GM21723 (cell line): Measurements from ENCODE around the gene RFX2.
"Not testable (repeated sequence)": the region's sequence is repeated elsewhere in the genome, so short reads cannot be mapped to it uniquely, and the experiment has no call there.

Experiments used
- ATAC-seq: cut with Tn5 transposase; IDR thresholded peaks from one replicate; pipeline ENCODE4 v1.9.1; 2021; ENCODE audit warnings: mild to moderate bottlenecking, moderate library complexity; ENCODE audit not compliant: unreplicated experiment

RFX2 gene

DNA sequence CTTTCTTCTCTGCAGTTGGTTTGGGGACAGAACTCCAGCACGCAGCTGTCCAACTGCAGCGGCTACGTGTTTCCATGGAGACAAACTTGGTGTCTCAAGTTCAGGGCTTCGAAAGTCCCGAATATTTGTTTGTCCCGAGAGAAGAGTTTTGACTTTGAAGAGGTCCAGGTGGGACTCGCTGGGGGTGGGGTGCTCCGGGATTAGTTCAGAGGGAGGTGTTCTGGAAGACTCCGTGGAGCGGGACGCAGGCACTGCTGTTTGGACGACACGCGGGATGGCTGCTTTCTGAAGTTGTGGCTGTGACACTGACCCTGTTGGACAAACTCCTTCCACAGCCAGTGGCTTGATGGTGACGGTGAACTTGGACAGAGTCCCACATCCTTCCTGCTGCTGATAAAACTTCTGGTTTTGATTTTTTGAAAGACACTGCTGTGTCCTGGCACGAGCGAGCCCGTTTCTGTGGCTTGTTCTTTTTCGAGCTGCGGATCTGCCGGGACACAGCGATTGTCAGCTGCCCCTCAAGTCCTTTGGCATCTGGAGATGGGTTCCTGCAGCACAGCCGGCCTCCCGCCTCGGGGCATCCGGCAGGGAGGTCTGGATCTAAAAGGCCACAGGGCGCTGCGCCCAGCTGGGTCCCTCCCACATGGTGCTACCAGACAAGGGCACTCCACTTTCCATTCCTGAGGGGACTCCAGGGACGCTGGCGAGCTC lies 116.5 kb downstream of the RFX2 start:
- no peak for ATAC-seq

DNA sequence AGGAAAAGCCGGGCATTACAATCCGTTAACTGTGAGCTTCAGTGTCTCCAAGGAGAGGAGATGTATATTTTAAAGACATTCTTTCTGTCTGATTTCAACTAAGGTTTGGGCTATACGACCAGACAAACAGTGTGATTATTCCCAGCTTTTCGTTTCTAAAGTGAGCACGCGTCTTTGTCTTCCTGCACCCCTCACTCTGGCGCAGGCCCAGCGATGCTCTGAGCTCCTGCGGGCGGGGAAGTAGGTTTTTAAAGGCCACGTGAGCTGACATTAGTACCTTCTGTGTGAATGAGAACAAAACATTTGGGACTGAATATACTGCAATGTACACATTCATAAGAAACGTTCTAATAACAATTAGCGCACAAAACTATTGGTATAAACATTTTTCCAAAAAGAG lies 117.1 kb downstream of the RFX2 start:
- no peak for ATAC-seq

DNA sequence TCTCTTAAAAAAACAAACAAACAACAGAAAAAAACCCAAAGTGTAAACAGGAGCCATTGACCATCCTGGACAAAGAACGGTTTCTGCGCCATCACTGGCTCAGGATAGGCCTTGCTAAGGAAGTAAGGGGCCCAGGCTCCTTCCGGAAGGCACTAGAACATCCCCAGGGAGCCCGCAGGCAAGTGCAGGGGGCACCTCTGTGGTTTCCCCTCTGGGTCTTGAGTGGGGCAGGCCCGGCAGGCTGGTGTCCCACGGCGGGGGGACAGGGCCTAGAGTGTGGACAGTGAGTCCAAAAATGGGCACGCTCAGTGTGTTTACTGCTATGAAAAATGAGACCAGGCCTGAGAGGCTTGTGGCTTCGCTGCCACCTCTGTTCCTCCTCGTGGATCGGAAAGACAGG lies 117.5 kb downstream of the RFX2 start:
- ATAC-seq, result no peak

GRCh38 chr19:5991244-5991838 lies 119.0 kb downstream of the RFX2 start:
- ATAC-seq, result no peak

DNA sequence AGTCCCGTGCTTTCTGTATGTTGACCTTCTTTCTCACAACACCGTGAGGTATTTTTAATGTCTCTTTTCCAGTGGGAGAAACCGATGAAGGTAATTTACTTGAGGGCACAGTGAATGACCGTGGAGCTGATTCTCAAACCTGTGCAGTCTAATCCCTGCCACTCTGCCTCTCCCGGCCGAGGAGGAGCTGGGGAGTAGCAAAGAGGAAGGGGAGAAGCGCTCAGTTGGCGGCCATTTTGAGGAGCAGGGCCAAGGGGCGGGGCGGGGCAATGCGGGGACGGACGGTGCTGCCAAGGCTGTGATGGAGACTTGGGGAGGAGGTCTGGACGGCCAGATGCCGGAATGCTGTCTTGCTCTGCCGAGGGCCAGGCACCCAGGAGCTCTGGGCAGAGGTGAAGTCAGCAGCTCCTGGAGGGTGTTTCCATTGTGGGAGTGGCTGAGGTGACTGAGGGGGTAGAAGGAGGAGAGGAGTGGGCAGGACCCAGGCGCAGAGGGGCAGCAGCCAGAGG lies 120.0 kb downstream of the RFX2 start:
- ATAC-seq, result no peak

DNA sequence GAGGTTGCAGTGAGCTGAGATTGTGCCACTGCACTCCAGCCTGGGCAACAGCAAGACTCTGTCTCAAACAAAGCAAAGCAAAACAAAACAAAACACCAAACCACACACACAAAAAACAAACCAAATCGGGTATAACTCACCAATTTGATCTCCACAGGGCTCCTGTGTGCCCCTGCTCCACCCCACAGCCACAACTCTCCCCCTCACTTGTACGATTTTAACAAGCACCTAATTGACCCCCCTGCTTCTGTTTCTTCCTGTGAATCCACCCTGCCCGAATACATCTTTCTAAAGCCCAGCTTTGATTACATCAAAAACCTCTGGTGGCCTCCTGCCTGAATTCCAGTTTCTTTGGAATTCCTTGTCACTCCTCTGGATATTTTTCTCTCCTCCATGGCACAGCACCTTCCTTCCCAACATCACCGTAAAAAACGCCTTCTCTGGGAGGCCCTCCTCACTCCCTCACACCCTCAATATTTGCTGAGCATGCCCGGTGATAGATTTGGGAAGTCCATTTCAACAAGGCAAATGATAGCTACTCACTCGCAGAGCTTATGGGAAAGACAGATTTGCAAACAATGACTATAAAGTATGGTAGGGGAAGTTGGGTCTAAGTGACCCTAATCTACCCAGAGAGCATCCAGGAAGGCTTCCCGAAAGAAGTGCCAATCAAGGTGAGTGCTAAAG lies 120.8 kb downstream of the RFX2 start:
- no peak for ATAC-seq

GRCh38 chr19:5988517-5989387 lies 121.5 kb downstream of the RFX2 start:
- ATAC-seq, result no peak

DNA sequence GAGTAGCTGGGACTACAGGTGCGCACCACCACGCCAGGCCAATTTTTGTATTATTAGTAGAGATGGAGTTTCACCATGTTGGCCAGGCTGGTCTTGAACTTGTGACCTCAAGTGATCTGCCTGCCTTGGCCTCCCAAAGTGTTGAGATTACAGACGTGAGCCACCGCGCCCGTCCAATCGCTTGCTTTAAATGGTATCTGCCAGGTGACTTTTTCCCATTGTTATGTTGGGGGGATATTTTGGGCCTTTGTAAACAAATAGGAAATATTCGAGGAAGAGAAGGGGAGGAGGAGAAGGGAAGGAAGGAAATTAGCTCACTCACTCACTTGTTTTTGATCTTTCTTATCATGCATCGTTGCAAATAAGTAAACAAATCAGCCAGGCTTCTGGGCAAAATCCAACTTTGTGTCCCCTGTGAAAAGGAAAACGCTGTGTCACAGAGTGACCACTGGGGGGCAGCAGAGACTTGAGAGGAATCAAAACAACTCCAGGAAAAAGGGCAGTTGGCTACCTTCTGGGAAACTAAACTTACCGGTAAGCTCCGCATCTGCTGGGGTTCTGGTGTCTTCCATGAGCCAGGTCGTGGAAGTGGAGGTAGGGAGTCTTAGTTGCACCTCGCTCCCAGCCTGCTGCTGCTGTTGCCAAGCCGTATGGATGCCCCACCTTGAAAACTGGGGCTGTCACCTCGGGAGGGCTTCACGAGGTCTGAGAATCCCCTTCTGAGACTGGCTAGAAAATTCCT lies 123.1 kb downstream of the RFX2 start:
- ATAC-seq, result no peak

GRCh38 chr19:5985837-5986236 lies 124.5 kb downstream of the RFX2 start:
- not testable (repeated sequence) for ATAC-seq

- no peak for ATAC-seq
Measured at GRCh38 chr19:5985098-5985783, 125.1 kb downstream of the RFX2 start.

GRCh38 chr19:5984600-5984999 lies 125.7 kb downstream of the RFX2 start:
- no peak for ATAC-seq

- ATAC-seq, result no peak
Measured at GRCh38 chr19:5983367-5983955, 126.8 kb downstream of the RFX2 start.

GRCh38 chr19:5978606-5979552 lies 131.4 kb downstream of the RFX2 start:
- ATAC-seq, result no peak

- peak; percentile 77 for ATAC-seq
Measured at GRCh38 chr19:5977785-5978605, 132.3 kb downstream of the RFX2 start, which contains the start of gene RANBP3. RANBP3 (minus strand) TSS chr19:5978140; CDS start chr19:5978082, 58 bp downstream.

- peak; percentile 7 for ATAC-seq
Measured at GRCh38 chr19:5977222-5977784, 133.0 kb downstream of the RFX2 start.

DNA sequence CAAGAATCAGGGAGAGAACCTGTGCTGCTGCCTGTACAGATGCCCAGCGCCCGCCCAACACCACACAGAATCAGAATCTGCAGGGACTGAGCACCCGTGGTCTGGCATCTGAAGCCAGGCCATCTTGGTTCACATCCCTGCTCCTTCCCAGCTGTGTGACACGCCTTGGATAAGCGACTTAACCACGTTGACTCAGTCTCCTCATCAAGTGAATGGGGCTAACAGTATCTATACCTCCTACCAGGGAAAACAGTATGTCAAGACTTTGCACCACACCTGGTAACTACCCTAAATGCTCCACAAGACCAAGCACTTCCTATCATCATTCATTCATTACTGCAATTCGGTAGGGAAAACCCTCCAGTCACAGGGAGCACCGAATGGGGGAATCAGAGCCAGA lies 133.5 kb downstream of the RFX2 start:
- no peak for ATAC-seq

- no peak for ATAC-seq
Measured at GRCh38 chr19:5975388-5975728, 134.9 kb downstream of the RFX2 start.
